C4-2B (cell line): ENCODE measurements around the gene POTEI.
"Not testable (repeated sequence)": the region's sequence is repeated elsewhere in the genome, so short reads cannot be mapped to it uniquely, and the experiment has no call there.

Experiments used
- H3K27ac ChIP-seq: fragments of 450-650 bp; 2 replicates; pipeline ENCODE4 v1.5.1; 2017

POTEI gene

DNA sequence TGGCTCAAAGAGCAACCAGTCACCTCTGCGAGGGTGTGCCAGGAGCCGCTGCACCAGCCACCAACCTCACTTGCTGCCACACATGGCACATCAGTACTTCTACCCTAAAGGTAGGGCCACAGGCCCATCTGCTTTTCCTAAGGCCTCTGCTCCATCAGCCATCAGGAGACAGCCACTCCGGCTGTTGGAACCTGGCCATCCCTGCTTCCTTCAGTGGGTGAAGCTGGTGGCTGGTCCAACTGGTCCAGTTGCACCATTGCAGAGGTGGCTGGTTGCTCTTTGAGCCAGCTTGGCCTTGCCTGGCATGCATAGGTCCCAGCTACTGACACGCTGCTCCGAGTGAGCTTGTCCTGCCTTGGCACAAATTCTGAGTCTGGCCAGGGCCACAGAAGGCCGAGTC is 53.7 kb downstream of the POTEI start:
- not testable (repeated sequence) for H3K27ac ChIP-seq

DNA sequence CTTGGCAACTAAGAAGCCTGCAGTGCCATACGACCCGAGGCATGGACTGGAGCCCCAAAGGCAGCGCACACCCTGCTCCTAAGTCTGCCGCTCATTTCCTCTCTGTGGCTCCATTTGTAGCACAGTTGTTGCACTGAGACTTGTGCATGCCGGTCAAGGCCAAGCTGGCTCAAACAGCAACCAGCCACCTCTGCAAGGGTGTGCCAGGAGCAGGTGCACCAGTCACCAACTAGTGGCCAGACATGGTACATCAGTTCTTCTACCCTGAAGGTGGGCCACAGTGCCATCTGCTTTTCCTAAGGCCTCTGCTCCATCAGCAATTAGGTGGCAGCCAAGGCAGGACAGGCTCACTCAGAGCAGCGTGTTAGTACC is 54.4 kb downstream of the POTEI start:
- not testable (repeated sequence) for H3K27ac ChIP-seq

DNA sequence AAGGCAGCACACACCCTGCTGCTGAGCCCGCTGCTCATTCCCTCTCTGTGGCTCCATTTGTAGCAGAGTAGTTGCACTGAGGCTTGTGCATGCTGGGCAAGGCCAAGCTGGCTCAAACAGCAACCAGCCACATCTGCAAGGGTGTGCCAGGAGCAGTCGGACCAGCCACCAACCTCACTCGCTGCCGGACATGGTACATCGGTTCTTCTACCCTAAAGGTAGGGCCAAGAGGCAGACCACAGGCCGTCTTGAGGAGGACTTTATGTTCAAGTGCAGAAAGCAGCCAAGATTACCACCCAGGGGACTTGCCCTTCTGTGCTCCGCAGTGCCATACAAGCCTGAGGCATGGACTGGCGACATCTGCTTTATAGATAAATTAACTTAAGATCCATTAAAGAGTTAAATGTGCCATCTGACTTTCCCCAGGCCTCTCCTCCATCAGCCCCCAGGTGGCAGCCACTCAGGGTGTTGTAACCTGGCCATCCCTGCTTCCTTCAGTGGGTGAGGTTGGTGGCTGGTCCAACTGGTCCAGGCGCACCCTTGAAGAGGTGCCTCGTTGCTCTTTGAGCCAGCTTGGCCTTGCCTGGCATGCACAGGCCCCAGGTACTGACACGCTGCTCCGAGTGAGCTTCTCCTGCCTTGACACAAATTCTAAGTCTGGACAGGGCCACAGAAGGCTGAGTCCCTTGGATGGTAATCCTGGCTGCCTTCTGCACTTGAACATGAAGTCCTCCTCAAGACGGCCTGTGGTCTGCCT is 55.0 kb downstream of the POTEI start:
- not testable (repeated sequence) for H3K27ac ChIP-seq

DNA sequence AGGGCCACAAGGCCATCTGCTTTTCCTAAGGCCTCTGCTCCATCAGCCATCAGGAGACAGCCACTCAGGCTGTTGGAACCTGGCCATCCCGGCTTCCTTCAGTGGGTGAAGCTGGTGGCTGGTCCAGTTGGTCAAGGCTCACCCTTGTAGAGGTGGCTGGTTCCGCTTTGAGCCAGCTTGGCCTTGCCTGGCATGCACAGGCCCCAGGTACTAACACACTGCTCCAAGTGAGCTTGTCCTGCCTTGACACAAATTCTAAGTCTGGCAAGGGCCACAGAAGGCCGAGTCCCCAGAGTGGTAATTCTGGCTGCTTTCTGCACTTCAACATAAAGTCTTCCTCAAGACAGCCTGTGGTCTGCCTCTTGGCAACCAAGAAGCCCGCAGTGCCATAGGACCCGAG is 56.2 kb downstream of the POTEI start:
- H3K27ac ChIP-seq = not testable (repeated sequence)

DNA sequence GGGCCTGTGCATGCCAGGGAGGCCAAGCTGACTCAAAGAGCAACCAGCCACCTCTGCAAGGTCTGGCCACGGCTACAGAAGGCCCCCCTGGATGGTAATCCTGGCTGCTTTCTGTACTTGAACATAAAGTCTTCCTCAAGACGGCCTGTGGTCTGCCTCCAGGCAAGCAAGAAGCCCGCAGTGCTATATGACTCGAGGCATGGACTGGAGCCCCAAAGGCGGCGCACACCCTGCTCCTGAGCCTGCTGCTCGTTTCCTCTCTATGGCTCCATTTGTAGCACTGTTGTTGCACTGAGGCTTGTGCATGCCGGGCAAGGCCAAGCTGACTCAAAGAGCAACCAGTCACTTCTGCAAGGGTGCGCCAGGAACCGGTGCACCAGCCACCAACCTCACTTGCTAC is 57.3 kb downstream of the POTEI start:
- H3K27ac ChIP-seq = not testable (repeated sequence)

DNA sequence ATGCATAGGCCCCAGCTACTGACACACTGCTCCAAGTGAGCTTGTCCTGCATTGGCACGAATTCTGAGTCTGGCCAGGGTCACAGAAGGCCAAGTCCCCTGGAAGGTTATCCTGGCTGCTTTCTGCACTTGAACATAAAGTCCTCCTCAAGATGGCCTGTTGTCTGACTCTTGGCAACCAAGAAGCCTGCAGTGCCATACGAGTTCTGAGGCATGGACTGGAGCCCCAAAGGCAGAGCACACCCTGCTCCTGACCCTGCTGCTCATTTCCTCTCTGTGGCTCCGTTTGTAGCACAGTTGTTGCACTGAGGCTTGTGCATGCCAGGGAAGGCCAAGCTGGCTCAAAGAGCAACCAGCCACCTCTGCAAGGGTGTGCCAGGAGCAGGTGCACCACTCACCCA is 57.9 kb downstream of the POTEI start:
- H3K27ac ChIP-seq = not testable (repeated sequence)

DNA sequence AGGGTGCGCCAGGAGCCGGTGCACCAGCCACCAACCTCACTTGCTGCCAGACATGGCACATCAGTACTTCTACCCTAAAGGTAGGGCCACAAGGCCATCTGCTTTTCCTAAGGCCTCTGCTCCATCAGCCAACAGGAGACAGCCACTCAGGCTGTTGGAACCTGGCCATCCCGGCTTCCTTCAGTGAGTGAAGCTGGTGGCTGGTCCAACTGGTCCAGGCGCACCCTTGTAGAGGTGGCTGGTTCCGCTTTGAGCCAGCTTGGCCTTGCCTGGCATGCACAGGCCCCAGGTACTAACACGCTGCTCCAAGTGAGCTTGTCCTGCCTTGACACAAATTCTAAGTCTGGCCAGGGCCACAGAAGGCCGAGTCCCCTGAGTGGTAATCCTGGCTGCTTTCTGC is 58.8 kb downstream of the POTEI start:
- H3K27ac ChIP-seq = not testable (repeated sequence)

DNA sequence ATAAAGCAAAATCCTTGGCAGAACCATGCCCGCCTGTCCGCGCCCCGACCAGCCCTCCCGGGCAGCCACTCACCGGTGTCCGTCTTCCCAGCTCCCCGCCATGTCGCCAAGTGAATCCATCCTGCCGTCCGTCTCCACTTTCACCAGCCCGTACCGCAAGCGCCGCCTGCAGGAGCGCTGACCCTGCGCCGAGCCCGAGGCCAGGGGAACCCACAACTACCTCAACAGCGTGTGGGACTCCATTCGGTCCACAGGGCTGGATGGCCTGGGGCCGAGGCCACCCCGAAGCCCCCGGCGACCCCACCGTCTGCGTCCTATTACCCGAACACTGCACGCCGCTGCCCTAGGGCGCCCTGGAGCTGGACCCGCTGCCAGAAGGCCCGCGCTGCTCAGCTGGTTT is 81.5 kb downstream of the POTEI start:
- not testable (repeated sequence) for H3K27ac ChIP-seq

DNA sequence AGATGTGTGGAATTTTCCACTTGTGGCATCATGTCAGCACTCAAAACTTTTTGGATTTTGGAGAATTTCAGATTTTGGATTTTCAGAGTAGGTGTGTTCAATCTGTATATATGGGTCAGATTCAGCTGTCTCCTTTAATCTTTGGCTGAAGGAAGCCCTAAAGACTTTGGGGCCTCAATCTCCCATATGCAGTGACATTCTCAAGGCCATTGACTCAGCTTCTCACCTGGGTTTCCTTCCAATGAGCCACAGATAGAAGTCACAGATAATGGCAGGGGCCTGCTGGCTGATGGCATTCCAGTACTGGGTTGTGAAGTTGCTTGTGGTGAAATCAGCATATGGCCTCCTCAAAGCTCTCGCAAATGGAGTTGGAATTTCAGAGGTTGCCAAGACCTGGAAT is 90.3 kb downstream of the POTEI start:
- H3K27ac ChIP-seq = not testable (repeated sequence)

DNA sequence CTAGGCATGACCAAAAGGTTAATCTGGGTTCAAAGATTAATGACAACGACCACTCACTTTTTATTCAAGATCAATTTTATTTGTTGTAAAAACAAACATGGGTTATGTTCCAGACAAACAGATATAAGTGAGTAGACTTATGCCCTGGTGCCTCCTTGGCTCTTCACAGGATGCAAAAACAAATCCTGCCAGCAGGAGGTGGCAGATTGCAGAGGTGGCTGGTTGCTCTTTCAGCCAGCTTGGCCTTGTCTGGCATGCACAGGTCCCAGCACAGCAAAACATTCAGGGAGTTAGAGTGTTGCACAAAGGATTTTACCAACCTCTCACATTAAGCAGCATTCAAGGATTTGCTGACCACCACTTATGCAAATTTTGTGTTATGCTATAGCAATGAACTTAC is 92.4 kb downstream of the POTEI start:
- H3K27ac ChIP-seq = not testable (repeated sequence)
